HCT116 (cell line): Measurements from ENCODE around the gene GABRP. TPM values are rescaled to one million over a fixed set of nuclear protein-coding genes. Genes with fewer than 3 reads are reported as not detected.
A peak's percentile ranks its signal among the peaks of the same experiment; 100 is the strongest.

ENCODE experiments used
- ATAC-seq: fragments of 200-7000 bp; cut with Tn5 transposase; 2 replicates; pipeline ENCODE4 v1.9.1; 2020; ENCODE audit warnings: mild to moderate bottlenecking, moderate library complexity
- BruUV-seq: library from RNA; stranded (reverse); fragments of 400-500 nt; replicated peaks from 2 replicates; lab custom pipeline; 2021; lab: Mats Ljungman, UMichigan
- CTCF ChIA-PET: fragments of 300-600 bp; sonication (Branson Sonifier 250); formaldehyde crosslinking; loops from one replicate; lab custom pipeline; 2021; ENCODE audit warnings: antibody characterized with exemption; lab: Charles Lee
- POLR2A ChIA-PET: fragments of 300-600, 350-600 bp; sonication (Branson Sonifier 250); formaldehyde crosslinking; loops from one replicate; lab custom pipeline; 2021; ENCODE audit warnings: antibody characterized with exemption; lab: Charles Lee
- RAD21 ChIA-PET, 2 experiments: fragments of 300-600 bp; sonication (Branson Sonifier 250); formaldehyde crosslinking; loops; one replicate each; lab custom pipeline; 2023; ENCODE audit warnings: low total read pairs in 2 of 2; ENCODE audit not compliant: uncharacterized antibody in 2 of 2, unreplicated experiment in 2 of 2, low non-redundant PET in 1 of 2; lab: Charles Lee
- DNase-seq: peaks from one replicate; pipeline ENCODE4 v3.0.0-alpha.2; 2010; ENCODE audit warnings: low read depth, low spot score
- H2AFZ ChIP-seq: fragments of 200-600 bp; shearing (Covaris generic), sonication (generic); 2 replicates; pipeline ENCODE4 v1.6.1; 2017; ENCODE audit warnings: low read depth, mixed run types, mixed read lengths, antibody characterized with exemption, low read length; ENCODE audit not compliant: poor library complexity, severe bottlenecking
- H3K27ac ChIP-seq: 2 replicates; pipeline ENCODE4 v1.5.1; 2012; ENCODE audit warnings: low read depth, low read length
- H3K27me3 ChIP-seq: fragments of 200-600 bp; sonication (generic); 2 replicates; pipeline ENCODE4 v1.6.1; 2016; ENCODE audit warnings: mixed run types, low read length, mixed read lengths; ENCODE audit not compliant: insufficient read depth
- H3K36me3 ChIP-seq, 2 experiments: fragments of 200-500 bp in 1 of 2; fragments of 200-600 bp in 1 of 2; sonication (Bioruptor generic) in 1 of 2; sonication (generic) in 1 of 2; 2 replicates each; pipeline versions ENCODE4 v1.5.1 to v1.6.1; 2014 to 2016; ENCODE audit warnings: low read length in 2 of 2, inconsistent platforms in 1 of 2, mixed read lengths in 1 of 2, mixed run types in 1 of 2; ENCODE audit not compliant: insufficient read depth in 2 of 2, control insufficient read depth in 1 of 2
- H3K4me1 ChIP-seq, 2 experiments: fragments of 200-600 bp in 1 of 2; sonication (generic) in 1 of 2; 2 replicates each; pipeline versions ENCODE4 v1.5.1 to v1.6.1; 2012 to 2017; ENCODE audit warnings: low read length in 2 of 2, inconsistent platforms in 1 of 2, mild to moderate bottlenecking in 1 of 2, mixed read lengths in 1 of 2, mixed run types in 1 of 2, moderate library complexity in 1 of 2; ENCODE audit not compliant: insufficient read depth in 2 of 2, control insufficient read depth in 1 of 2
- H3K4me2 ChIP-seq: fragments of 200-600 bp; sonication (generic); 2 replicates; pipeline ENCODE4 v1.6.1; 2017; ENCODE audit warnings: mixed run types, low read length, mixed read lengths
- H3K4me3 ChIP-seq, 2 experiments: fragments of 200-600 bp in 1 of 2; sonication (generic) in 1 of 2; replicated peaks in 1 of 2; 2 replicates each; pipeline ENCODE4 v1.5.1; 2011 to 2016; ENCODE audit warnings: low read length in 2 of 2, control low read depth in 1 of 2, low read depth in 1 of 2, mild to moderate bottlenecking in 1 of 2, mixed read lengths in 1 of 2, mixed run types in 1 of 2
- H3K79me2 ChIP-seq: fragments of 200-600 bp; sonication (generic); 2 replicates; pipeline ENCODE4 v1.6.1; 2017; ENCODE audit warnings: mild to moderate bottlenecking, mixed run types, low read length, moderate library complexity, mixed read lengths; ENCODE audit not compliant: insufficient read depth
- H3K9ac ChIP-seq: fragments of 200-600 bp; sonication (generic); 2 replicates; pipeline ENCODE4 v1.6.1; 2016; ENCODE audit warnings: low read length, mixed read lengths
- H3K9me2 ChIP-seq: fragments of 200-600 bp; sonication (generic), shearing (Covaris generic); 2 replicates; pipeline ENCODE4 v1.6.1; 2017; ENCODE audit warnings: mixed run types, mild to moderate bottlenecking, moderate library complexity; ENCODE audit not compliant: insufficient read depth
- H3K9me3 ChIP-seq, 2 experiments: fragments of 200-500 bp in 1 of 2; fragments of 200-600 bp in 1 of 2; sonication (Bioruptor generic) in 1 of 2; sonication (generic) in 1 of 2; 2 replicates each; pipeline ENCODE4 v1.6.1; 2014 to 2017; ENCODE audit warnings: low read length in 2 of 2, mixed read lengths in 2 of 2, inconsistent platforms in 1 of 2, low read depth in 1 of 2, mild to moderate bottlenecking in 1 of 2, mixed run types in 1 of 2, moderate library complexity in 1 of 2; ENCODE audit not compliant: control insufficient read depth in 1 of 2, insufficient read depth in 1 of 2
- H4K20me1 ChIP-seq: fragments of 200-600 bp; sonication (generic), shearing (Covaris generic); 2 replicates; pipeline ENCODE4 v1.6.1; 2017; ENCODE audit warnings: mixed run types, mild to moderate bottlenecking, moderate library complexity; ENCODE audit not compliant: insufficient read depth
- CBX3 ChIP-seq: IDR thresholded peaks from 2 replicates; pipeline ENCODE4 v1.6.1; 2012; ENCODE audit warnings: low read depth
- CEBPB ChIP-seq: IDR thresholded peaks from 2 replicates; pipeline ENCODE4 v1.6.1; 2012; ENCODE audit warnings: low read depth
- ELF1 ChIP-seq: IDR thresholded peaks from 2 replicates; pipeline ENCODE4 v1.6.1; 2012; ENCODE audit warnings: low read depth, borderline replicate concordance
- FOSL1 ChIP-seq: IDR thresholded peaks from 2 replicates; pipeline ENCODE4 v1.6.1; 2012; ENCODE audit warnings: low read depth
- JUND ChIP-seq: IDR thresholded peaks from 2 replicates; pipeline ENCODE4 v1.6.1; 2012
- POLR2AphosphoS5 ChIP-seq: IDR thresholded peaks from 2 replicates; pipeline ENCODE4 v1.6.1; 2011; ENCODE audit warnings: mild to moderate bottlenecking, low read depth, low read length, moderate library complexity
- SP1 ChIP-seq: IDR thresholded peaks from 2 replicates; pipeline ENCODE4 v1.6.1; 2012; ENCODE audit warnings: low read depth
- TCF7L2 ChIP-seq: IDR thresholded peaks from 2 replicates; pipeline ENCODE4 v1.7.0; 2011; ENCODE audit warnings: borderline replicate concordance, inconsistent platforms; ENCODE audit not compliant: insufficient read depth, insufficient read length; ENCODE audit errors: extremely low read depth
- YY1 ChIP-seq: IDR thresholded peaks from 2 replicates; pipeline ENCODE4 v1.6.1; 2011; ENCODE audit warnings: low read length, low read depth, moderate library complexity, mild to moderate bottlenecking; ENCODE audit not compliant: insufficient replicate concordance; ENCODE audit errors: extremely low read depth
- ZFX ChIP-seq: fragments of 450-650 bp; IDR thresholded peaks from 2 replicates; pipeline ENCODE4 v1.6.1; 2017
- intact Hi-C: fragments of 100-400 bp; cut with micrococcal nuclease; formaldehyde crosslinking; loops from 2 replicates; pipeline ENCODE4 v1.10.0; 2022
- total RNA-seq: library from RNA; stranded (reverse); gene quantifications from one replicate; pipeline ENCODE4 v1.2.1, GENCODE V29; 2021; ENCODE audit not compliant: unreplicated experiment
- TF ChIP-seq, protein P1 (sequence below): IDR thresholded peaks from 2 replicates; pipeline ENCODE4 v1.6.1; 2012; ENCODE audit warnings: low read depth
- TF ChIP-seq, protein P2 (sequence below): IDR thresholded peaks from 2 replicates; pipeline ENCODE4 v1.6.1; 2012
- TF ChIP-seq, protein P3 (sequence below): IDR thresholded peaks from 2 replicates; pipeline ENCODE4 v1.6.1; 2011; ENCODE audit warnings: mild to moderate bottlenecking, low read length, moderate library complexity; ENCODE audit not compliant: insufficient replicate concordance; ENCODE audit errors: extremely low read depth

Gene GABRP
- total RNA-seq, 1 experiment from 2014 or later = not detected

DNA sequence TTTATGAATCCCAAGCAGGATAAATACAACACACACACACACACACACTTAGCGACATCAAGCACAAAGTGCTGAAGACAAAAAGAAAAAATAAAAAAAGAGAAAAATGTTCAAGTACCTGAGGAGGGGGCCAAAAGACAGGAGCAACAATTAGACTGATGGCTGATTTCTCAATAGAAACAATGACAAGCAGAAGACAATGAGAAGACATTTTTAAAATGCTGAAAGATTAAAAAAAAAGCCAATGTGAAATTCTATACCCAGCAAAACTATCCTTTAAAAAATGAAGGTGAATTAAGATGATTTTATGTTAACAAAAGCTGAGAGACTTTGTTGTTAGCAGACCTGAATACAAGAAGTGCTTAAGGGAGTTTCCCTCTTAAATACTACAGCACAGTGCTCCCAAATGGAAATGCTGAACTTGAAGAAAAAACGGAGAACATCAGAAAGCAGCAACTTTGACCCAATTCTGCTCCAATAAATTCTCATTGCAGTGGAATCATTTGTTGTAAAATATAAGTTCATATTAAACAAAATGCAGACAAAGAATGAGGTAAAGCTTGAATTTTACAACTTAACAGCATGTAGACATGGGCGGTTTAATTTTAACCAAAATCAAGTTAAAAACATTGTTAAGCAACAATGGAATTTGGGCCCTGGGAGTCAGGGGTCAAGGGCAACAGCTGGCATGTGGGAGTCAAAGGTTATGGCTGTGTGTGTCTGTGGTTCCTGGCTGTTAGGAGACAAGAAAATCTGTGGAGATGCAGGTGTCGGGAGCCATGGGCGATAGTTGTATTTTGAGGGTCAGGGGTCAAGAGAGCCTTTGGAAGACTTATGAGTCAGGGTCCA, 77.5 kb downstream of the GABRP start (continued):
- TF ChIP-seq, protein P1, sequence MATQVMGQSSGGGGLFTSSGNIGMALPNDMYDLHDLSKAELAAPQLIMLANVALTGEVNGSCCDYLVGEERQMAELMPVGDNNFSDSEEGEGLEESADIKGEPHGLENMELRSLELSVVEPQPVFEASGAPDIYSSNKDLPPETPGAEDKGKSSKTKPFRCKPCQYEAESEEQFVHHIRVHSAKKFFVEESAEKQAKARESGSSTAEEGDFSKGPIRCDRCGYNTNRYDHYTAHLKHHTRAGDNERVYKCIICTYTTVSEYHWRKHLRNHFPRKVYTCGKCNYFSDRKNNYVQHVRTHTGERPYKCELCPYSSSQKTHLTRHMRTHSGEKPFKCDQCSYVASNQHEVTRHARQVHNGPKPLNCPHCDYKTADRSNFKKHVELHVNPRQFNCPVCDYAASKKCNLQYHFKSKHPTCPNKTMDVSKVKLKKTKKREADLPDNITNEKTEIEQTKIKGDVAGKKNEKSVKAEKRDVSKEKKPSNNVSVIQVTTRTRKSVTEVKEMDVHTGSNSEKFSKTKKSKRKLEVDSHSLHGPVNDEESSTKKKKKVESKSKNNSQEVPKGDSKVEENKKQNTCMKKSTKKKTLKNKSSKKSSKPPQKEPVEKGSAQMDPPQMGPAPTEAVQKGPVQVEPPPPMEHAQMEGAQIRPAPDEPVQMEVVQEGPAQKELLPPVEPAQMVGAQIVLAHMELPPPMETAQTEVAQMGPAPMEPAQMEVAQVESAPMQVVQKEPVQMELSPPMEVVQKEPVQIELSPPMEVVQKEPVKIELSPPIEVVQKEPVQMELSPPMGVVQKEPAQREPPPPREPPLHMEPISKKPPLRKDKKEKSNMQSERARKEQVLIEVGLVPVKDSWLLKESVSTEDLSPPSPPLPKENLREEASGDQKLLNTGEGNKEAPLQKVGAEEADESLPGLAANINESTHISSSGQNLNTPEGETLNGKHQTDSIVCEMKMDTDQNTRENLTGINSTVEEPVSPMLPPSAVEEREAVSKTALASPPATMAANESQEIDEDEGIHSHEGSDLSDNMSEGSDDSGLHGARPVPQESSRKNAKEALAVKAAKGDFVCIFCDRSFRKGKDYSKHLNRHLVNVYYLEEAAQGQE = no peak
- TF ChIP-seq TCF7L2 = no peak
- TF ChIP-seq CEBPB = no peak
- TF ChIP-seq, protein P2, sequence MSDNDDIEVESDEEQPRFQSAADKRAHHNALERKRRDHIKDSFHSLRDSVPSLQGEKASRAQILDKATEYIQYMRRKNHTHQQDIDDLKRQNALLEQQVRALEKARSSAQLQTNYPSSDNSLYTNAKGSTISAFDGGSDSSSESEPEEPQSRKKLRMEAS = no peak
- TF ChIP-seq, all 23 proteins: peak for 0

DNA sequence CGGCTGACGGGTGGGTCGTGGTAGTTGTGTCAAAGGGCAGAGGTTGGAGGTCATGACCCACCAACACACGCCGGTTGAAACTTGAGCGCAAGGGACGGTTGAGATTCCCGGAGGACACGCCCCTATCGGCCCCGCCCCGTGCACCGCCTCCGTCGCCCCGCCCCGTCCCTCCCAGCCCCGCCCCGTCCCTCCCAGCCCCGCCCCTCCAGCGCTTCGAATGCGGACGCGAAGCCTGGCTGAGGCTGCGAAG, 78.1 kb downstream of the GABRP start:
- peak overlapping the region; percentile 77 for H3K27ac ChIP-seq
- no peaks in the 10 kb centered on the region for H3K9me2 ChIP-seq
- DNase-seq = no peak
- RAD21 ChIA-PET = no interaction called here
- H3K9ac ChIP-seq = peak overlapping the region; percentile 77; the same call in 1 of the 2 replicates
- CTCF ChIA-PET = no interaction called here
- H4K20me1 ChIP-seq = no peaks in the 10 kb centered on the region
- peak overlapping the region; percentile 68 to 78 for H3K4me3 ChIP-seq
- H3K9me3 ChIP-seq = peaks cover 3 to 13% of the 10 kb centered on the region in 2 experiments; a peak in 2 of 4 replicates
- POLR2A ChIA-PET = no interaction called here
- no peaks in the 10 kb centered on the region for H3K27me3 ChIP-seq
- H2AFZ ChIP-seq = no peak overlapping the region
- no peak for ATAC-seq
- intact Hi-C loops = no loop called here
- no TSS peak for BruUV-seq
- H3K79me2 ChIP-seq = peaks cover 41% of the 10 kb centered on the region
- H3K36me3 ChIP-seq = no peaks in the 10 kb centered on the region
- H3K4me2 ChIP-seq = peak overlapping the region; percentile 95
- H3K4me1 ChIP-seq = peaks cover 3 to 14% of the 10 kb centered on the region in 2 experiments; a peak in 2 of 4 replicates
- TF ChIP-seq CBX3 (0 out of 2 replicates have a peak, but pooled peaks have one; percentile 31), YY1 (no peak), ZFX (no peak), ELF1 (no peak), SP1 (peak; percentile 52), POLR2AphosphoS5 (no peak), JUND (no peak), FOSL1 (no peak)
- TF ChIP-seq, protein P1 = no peak
- TF ChIP-seq, protein P3, sequence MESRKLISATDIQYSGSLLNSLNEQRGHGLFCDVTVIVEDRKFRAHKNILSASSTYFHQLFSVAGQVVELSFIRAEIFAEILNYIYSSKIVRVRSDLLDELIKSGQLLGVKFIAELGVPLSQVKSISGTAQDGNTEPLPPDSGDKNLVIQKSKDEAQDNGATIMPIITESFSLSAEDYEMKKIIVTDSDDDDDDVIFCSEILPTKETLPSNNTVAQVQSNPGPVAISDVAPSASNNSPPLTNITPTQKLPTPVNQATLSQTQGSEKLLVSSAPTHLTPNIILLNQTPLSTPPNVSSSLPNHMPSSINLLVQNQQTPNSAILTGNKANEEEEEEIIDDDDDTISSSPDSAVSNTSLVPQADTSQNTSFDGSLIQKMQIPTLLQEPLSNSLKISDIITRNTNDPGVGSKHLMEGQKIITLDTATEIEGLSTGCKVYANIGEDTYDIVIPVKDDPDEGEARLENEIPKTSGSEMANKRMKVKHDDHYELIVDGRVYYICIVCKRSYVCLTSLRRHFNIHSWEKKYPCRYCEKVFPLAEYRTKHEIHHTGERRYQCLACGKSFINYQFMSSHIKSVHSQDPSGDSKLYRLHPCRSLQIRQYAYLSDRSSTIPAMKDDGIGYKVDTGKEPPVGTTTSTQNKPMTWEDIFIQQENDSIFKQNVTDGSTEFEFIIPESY = no peak
